GM19467 (cell line): ENCODE data around the gene RNF25.
"Not testable (repeated sequence)": the region's sequence is repeated elsewhere in the genome, so short reads cannot be mapped to it uniquely, and the experiment has no call there.

Experiments used
- ATAC-seq: cut with Tn5 transposase; IDR thresholded peaks from one replicate; pipeline ENCODE4 v1.9.1; 2021; ENCODE audit warnings: mild to moderate bottlenecking, moderate library complexity; ENCODE audit not compliant: unreplicated experiment

Gene RNF25

DNA sequence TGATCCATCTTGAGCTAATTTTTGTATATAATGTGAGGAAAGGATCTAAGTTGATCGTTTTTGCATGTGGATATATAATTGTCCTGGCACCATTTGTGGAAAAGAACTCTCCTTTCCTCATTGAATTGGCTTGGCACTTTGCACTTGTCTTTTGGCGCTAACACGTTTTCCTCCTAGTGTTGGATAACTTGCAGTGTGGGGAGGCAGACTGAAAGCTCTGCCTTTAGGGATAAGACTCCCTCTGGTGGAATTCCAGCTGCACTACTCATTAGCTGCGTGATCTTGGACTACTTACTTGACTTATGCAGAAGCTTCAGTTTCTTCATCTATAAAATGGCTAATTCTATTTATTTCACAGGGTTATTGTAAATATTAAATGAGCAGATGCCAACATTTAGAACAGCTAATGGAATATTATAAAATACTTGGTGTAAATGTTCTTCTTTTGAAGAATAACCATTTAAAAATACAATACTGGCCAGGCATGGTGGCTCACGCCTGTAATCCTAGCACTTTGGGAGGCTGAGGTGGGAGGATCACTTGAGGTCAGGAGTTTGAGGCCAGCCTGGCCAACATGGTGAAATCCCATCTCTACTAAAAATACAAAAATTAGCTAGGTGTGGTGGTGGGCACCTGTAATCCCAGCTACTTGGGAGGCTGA lies 15.7 kb upstream of the RNF25 start:
- not testable (repeated sequence) for ATAC-seq

DNA sequence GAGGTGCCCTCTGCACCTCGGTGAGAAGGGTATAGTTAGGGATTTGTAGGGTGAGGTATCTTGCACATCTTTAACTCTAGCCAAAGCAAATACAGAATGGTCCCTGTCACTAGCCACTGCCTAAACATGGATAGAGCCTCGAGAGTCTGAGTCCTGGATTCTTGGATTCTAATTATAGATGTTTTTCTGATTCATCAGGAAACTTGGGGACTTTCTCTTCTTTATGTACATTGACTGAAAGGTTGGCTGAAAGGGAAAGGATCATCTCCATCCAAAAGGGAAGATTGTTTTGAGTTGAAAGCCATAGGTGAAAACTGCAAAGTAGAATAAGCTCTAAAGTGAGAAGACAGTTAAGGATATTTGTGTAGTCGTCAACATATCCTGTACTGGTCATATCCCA lies 8.3 kb upstream of the RNF25 start:
- ATAC-seq, result no peak

- no peak for ATAC-seq
Measured at GRCh38 chr2:218679119-218679518, 7.3 kb upstream of the RNF25 start.

DNA sequence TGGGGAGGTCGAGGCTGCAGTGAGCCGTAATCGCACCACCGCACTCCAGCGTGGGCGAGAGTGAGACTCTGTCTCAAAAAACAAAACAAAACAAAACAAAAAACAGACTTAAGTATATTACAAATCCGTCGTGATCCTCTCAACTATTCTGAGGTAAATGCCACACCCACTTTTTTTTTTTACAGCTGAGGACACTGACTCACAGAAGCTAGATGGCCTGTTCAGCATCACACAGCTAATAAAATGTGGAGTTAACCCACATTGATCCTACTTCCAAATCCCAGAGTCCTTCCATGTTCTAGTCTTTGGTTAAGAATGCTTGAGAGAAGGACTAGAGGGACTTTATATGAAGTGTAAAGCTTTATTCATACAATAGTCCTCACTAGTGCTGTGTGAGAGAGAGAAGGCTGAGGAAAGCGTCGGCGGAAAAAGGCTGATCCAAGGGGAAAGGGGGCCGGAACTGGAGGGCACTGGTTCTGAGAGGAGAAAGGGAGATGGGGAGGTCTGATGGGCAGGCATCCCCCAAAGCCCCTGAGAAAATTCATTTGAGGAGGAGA lies 627 bp downstream of the RNF25 start:
- no peak for ATAC-seq

DNA sequence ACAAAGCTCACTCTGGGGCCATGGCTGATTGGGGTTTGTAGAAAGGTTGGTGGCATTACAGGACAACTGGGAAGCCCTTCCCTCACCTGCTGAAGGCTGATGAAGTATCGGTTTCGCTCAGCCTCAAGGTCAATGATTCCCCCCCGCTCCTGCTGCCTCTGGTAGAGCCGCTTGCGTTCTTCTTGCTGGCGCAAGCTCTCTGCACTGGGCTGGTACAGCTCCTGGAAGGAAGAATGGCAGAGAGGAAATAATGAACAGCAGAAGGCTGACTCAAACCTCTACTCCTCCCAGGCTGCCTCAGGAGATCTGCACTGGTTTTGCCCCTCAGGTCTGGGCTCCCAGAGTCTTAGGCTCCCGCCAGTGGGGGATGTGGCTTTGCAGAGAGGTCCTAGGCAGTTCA lies 7.1 kb downstream of the RNF25 start:
- no peak for ATAC-seq

GRCh38 chr2:218663901-218664300 lies 7.9 kb downstream of the RNF25 start:
- no peak for ATAC-seq

GRCh38 chr2:218662827-218663226 lies 9.0 kb downstream of the RNF25 start:
- no peak for ATAC-seq

DNA sequence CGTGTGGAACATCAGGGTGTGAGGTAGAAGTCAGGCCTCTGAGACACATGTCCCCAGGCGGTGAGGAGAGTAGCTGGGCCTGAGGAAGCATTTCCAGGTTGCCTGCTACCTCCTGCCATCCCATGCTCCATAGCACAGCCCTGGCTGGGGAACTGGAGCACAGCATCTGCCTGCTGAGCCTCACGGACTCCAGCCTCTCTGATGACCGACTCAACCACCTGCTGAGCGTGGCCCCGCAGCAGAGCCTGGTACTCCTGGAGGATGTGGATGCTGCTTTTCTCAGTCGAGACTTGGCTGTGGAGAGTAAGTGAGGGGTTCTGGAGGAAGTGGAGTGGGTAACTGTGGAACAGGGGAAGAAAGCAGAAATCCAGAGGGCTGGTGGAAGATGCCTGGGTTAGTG lies 9.4 kb downstream of the RNF25 start:
- ATAC-seq, result no peak

- no peak for ATAC-seq
Measured at GRCh38 chr2:218659988-218660358, 11.8 kb downstream of the RNF25 start.

DNA sequence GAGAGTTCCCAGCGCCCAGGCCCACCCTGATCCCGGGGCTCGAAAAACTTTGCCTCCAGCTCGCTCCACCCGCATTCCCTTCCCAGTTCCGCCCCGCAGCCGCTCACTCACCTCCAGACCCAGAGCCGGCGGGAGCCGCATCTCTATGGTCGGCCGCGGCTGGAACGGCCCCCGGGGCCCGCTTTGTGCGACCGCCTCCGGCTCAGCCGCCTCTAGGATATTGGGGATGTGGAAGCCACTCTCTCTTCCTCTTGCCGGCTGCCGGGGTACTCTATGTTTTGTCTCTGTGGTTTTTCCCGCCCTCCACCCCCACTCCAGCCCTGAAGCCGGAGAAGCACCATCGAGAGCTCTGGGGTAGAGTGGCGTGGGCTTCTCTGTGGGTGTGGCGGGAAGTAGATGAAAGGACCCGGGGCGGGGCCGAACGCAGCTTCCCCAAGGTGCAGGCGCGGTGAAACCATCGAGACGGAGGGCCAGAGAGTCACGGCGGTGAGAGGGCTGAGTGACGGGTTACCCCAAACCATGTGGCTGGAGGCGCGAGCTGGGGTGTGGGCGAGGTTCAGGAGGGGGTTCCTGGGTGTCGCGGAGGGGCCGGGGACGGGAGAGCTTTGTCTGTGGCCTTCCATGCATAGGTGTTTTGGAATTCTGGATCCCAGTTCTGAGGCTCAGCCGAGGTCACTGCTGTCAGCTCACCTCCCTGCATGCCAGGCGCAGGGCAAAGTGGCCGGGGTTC lies 12.4 kb downstream of the RNF25 start, which contains the start of the genes BCS1L and ZNF142:
Gene BCS1L, plus strand, starts transcription at position 426 of the 730 bp plus-strand sequence. CDS start 1,305 bp downstream, outside the sequence.
Gene ZNF142, minus strand, starts transcription at position 366 of the 730 bp plus-strand sequence. CDS start 3,194 bp downstream, outside the sequence.
- ATAC-seq, result peak; percentile 92

DNA sequence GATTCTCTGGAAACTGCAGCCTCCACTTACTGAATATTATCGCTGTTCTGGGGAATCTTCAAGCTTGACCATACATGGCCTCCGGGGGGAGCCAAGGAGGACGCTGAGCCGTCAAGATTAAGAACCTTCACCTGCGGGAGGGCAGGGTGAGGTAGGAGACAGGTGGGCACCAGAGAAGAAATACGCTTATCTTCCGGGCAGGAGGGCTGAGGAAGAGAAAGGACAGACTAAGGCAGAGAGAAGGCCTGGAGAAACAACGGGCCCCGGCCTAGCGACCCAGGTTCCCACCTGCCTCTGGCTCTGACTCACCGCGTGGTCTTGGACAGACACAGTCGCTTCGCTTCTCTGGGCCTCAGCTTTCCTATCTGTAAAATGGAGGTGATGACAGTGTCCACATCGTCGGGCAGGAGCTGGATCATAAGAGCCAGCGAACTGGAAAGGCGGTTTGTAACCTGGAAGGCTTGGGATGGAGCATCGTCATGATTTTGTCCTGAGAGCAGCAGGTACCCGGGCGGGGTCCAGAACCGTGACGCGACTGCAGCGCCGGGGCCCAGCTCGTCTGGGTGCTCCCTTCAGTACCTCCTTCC lies 13.0 kb downstream of the RNF25 start:
- no peak for ATAC-seq

DNA sequence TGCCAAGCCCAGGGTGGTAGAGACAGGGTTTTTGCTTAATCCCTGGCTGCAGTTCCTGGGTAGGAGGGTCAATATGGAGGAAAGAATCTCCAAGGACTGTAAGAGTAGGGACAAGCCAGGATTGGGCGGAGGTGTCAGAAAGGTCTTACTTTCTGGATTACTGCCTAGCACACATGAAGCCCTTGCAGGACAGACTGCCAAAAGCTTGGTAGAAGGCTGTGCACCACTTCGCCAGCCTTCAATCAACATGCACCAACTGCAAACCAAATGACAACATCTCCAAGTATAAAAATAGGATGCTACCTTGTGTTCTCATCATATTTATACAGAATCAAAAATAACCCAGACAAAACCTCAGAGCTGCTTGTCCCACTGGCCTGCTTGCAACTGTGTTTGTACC lies 16.1 kb downstream of the RNF25 start:
- no peak for ATAC-seq

- ATAC-seq, result no peak
Measured at GRCh38 chr2:218648787-218649100, 23.1 kb downstream of the RNF25 start.

DNA sequence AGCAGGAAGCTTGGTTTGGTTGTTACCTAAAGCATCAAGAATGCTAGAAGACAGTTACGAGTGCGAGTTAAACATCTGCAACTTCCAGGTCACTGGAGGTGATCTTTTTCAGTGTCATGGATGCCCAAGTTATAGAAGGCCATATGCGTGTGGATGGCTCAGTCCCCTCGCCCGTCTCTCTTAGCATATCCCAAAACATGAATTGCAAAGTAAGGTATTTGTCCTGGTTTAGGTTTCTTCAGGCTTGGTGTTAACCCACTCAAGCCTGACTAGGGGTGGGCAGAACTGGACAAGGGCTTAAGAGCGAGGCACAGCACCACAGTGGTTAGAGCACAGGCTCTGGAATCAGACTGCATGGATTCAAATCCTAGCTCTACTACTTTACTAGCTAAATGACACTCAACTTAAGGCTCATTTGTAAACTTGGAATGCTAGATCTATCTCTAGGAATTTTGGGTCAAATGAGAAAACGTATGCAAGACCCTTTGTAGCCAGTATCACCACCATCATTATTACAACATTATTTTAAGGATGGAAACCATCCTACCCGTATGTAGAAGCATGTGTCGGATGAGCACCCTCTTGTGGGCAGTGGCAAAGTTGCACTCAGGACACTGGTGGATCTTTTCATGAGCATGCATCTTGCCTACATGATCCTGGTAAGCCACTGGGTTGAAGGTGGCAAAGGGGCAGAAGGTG lies 23.6 kb downstream of the RNF25 start:
- no peak for ATAC-seq

DNA sequence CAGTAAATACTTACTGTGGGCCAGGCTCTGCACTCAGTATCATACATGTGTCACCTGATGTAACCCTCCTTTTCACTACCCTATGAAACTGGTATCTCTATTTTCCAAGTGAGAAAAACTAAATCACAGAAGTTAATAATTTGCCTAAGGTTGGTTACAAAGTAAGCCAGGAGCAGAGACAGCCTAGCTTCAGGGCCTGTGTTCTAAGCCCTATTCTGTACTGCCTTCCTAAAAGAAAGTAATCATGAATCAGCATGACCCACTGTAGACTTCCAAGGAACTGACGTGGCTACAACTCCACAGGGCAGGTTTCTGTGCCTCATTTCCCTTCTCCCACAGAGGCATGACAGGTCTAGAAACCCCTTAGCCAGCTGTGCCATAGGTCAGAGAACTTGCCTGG lies 26.7 kb downstream of the RNF25 start:
- ATAC-seq, result no peak

- no peak for ATAC-seq
Measured at GRCh38 chr2:218644721-218645120, 27.1 kb downstream of the RNF25 start.

GRCh38 chr2:218643751-218644310 lies 28.0 kb downstream of the RNF25 start:
- ATAC-seq, result no peak

DNA sequence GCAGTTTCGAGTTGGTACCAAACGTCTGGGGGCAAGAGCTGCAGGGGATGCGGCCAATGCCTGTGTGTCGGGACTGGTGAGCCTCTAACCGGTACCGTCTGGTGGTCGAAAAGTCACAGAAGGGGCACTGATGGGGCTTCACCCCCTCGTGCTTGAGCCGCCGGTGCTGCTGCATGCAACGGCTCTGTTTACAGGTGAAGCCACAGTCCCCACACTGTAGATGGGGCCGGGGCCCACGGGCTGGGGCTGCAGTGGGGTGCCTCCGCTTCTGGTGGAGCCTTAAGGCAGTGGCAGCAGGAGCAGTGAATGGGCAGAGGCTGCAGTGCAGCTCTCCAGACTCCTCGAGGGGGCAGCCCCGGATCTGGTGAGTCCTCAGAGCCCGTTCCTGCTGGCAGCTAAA lies 29.0 kb downstream of the RNF25 start:
- no peak for ATAC-seq

- ATAC-seq, result no peak
Measured at GRCh38 chr2:218642121-218642656, 29.6 kb downstream of the RNF25 start.

- ATAC-seq, result no peak
Measured at GRCh38 chr2:218638372-218638771, 33.4 kb downstream of the RNF25 start.

- no peak for ATAC-seq
Measured at GRCh38 chr2:218635719-218636118, 36.1 kb downstream of the RNF25 start.
